ENCODE data around the gene MUC2. TPM values are rescaled to one million over a fixed set of nuclear protein-coding genes. Genes with fewer than 3 reads are reported as not detected.

Gene MUC2
- total and polyA plus RNA-seq, 2 of the 13 experiments (the other 11 are each of a cell fraction or from before 2014, with no cell fraction given), result not detected

DNA sequence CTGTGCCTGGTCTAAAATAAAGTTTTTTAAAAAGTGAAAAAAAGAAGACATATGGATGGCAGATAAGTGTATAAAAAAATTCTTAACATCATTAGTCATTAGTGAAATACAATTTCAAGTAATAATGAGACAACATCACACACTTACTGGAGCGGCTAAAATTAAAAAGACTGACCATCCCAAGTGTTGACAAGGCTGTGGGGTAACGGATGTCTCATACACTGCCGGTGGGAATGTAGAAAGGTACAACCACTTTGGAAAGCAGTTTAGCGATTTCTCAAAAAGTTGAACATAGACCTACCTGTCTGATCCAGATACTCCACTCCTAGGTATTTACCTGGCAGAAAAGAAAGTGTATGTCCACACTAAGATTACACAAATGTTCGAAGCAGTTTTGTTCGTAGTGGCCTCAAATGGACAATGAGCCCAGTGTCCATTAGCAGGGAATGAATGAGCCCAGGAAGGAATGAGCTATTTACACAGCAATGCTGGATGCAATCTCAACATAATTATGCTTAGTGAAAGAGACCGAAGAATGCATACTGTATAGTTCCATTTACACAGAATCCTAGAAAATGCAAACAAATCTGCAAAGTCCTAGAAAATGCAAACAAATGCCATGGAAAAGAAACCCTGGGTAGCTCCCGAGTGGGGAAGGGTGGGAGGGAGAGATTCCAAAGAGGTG lies 6.7 kb upstream of the MUC2 start:
- Histone ChIP-seq H3K4me1 (ENCODE audit: insufficient read depth, low read length) (peaks cover 21% of the 10 kb centered on the region), H2AFZ (ENCODE audit: low read length) (no peak overlapping the region), H3K9me3 (ENCODE audit: low read length) (no peaks in the 10 kb centered on the region), H3K36me3 (replicated peaks in 1 of 2; ENCODE audit: control insufficient read depth in 1 of 2, insufficient read depth in 2 of 2, low read length in 2 of 2) (no peaks in the 10 kb centered on the region), H3K4me2 (ENCODE audit: low read depth, low read length) (no peak overlapping the region), H3K27me3 (ENCODE audit: control insufficient read depth in 1 of 2, insufficient read depth in 2 of 2, low read length in 2 of 2) (peaks cover 7 to 14% of the 10 kb centered on the region in 2 experiments; a peak in 3 of 5 replicates), H4K20me1 (ENCODE audit: insufficient read depth, low read length) (no peaks in the 10 kb centered on the region), H3K27ac (ENCODE audit: extremely low read length, insufficient read depth, low read length) (no peak overlapping the region), H3K79me2 (ENCODE audit: insufficient read depth, low read length) (no peaks in the 10 kb centered on the region), H3K9ac (ENCODE audit: insufficient read depth, low read depth, low read length) (no peak overlapping the region), H3K4me3 (replicated peaks in 1 of 3; ENCODE audit: insufficient read depth in 1 of 3, low read depth in 2 of 3, low read length in 3 of 3) (no peak overlapping the region)
- CTCF ChIA-PET (ENCODE audit: low intra/inter-chr PET ratio, low total read pairs), result no interaction called here
- 16% methylated on average over 8 of the region's 8 CpGs for WGBS (ENCODE audit: low lambda C conversion rate)
- no peak for FAIRE-seq
- intact Hi-C loops (cut with micrococcal nuclease; ENCODE audit: unreplicated experiment), result no loop called here
- peak; percentile 65 for DNase-seq (ENCODE audit: low spot score)
- in situ Hi-C loops (cut with HindIII; ENCODE audit: extremely low pct_ligation_motif_present, low pct_unique_long_range_greater_than_20kb), result no loop called here
- POLR2A ChIA-PET, result no interaction called here
- BruUV-seq (replicated peaks), result no TSS peak
- ATAC-seq, result peak; percentile 69
- TF ChIP-seq, protein P1, sequence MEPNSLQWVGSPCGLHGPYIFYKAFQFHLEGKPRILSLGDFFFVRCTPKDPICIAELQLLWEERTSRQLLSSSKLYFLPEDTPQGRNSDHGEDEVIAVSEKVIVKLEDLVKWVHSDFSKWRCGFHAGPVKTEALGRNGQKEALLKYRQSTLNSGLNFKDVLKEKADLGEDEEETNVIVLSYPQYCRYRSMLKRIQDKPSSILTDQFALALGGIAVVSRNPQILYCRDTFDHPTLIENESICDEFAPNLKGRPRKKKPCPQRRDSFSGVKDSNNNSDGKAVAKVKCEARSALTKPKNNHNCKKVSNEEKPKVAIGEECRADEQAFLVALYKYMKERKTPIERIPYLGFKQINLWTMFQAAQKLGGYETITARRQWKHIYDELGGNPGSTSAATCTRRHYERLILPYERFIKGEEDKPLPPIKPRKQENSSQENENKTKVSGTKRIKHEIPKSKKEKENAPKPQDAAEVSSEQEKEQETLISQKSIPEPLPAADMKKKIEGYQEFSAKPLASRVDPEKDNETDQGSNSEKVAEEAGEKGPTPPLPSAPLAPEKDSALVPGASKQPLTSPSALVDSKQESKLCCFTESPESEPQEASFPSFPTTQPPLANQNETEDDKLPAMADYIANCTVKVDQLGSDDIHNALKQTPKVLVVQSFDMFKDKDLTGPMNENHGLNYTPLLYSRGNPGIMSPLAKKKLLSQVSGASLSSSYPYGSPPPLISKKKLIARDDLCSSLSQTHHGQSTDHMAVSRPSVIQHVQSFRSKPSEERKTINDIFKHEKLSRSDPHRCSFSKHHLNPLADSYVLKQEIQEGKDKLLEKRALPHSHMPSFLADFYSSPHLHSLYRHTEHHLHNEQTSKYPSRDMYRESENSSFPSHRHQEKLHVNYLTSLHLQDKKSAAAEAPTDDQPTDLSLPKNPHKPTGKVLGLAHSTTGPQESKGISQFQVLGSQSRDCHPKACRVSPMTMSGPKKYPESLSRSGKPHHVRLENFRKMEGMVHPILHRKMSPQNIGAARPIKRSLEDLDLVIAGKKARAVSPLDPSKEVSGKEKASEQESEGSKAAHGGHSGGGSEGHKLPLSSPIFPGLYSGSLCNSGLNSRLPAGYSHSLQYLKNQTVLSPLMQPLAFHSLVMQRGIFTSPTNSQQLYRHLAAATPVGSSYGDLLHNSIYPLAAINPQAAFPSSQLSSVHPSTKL (CRISPR knock-in tag; IDR thresholded peaks at IDR 0.05), result peak; percentile 66; the same call in 1 of the 2 replicates
- TF ChIP-seq SOX5 (CRISPR knock-in tag; IDR thresholded peaks at IDR 0.05; ENCODE audit: borderline replicate concordance) (peak; percentile 52; the same call in 1 of the 2 replicates), FOXA3 (CRISPR knock-in tag; IDR thresholded peaks at IDR 0.05) (peak; percentile 79), NR2F6 (IDR thresholded peaks at IDR 0.05) (0 out of 2 replicates have a peak, but pooled peaks have one; percentile 20), NR2F6 (CRISPR knock-in tag; IDR thresholded peaks at IDR 0.05) (no peak), SOX13 (IDR thresholded peaks at IDR 0.05) (no peak), SOX13 (CRISPR knock-in tag; conservative IDR thresholded peaks at IDR 0.05 in 1 of 2, IDR thresholded peaks at IDR 0.05 in 1 of 2) (peak in 1 of 2 experiments; percentile 67; a peak in 1 of 4 replicates), NFATC3 (CRISPR knock-in tag; IDR thresholded peaks at IDR 0.05) (no peak), MATR3 (CRISPR knock-in tag; IDR thresholded peaks at IDR 0.05) (no peak), SOX6 (IDR thresholded peaks at IDR 0.05) (no peak), SOX6 (CRISPR knock-in tag; IDR thresholded peaks at IDR 0.05) (peak; percentile 50), TEAD3 (CRISPR knock-in tag; optimal IDR thresholded peaks at IDR 0.05; ENCODE audit: borderline replicate concordance) (peak; percentile 70), GFI1 (CRISPR knock-in tag; IDR thresholded peaks at IDR 0.05; ENCODE audit: borderline replicate concordance) (peak; percentile 82), HMG20A (CRISPR knock-in tag; IDR thresholded peaks at IDR 0.05; ENCODE audit: borderline replicate concordance) (peak; percentile 85), ZNF7 (CRISPR knock-in tag; IDR thresholded peaks at IDR 0.05) (peak; percentile 99), HMG20B (CRISPR knock-in tag; conservative IDR thresholded peaks at IDR 0.05) (peak; percentile 88)
- TF ChIP-seq, protein P2, sequence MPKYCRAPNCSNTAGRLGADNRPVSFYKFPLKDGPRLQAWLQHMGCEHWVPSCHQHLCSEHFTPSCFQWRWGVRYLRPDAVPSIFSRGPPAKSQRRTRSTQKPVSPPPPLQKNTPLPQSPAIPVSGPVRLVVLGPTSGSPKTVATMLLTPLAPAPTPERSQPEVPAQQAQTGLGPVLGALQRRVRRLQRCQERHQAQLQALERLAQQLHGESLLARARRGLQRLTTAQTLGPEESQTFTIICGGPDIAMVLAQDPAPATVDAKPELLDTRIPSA (CRISPR knock-in tag; IDR thresholded peaks at IDR 0.05; ENCODE audit: borderline replicate concordance), result no peak
- TF ChIP-seq, protein P3, sequence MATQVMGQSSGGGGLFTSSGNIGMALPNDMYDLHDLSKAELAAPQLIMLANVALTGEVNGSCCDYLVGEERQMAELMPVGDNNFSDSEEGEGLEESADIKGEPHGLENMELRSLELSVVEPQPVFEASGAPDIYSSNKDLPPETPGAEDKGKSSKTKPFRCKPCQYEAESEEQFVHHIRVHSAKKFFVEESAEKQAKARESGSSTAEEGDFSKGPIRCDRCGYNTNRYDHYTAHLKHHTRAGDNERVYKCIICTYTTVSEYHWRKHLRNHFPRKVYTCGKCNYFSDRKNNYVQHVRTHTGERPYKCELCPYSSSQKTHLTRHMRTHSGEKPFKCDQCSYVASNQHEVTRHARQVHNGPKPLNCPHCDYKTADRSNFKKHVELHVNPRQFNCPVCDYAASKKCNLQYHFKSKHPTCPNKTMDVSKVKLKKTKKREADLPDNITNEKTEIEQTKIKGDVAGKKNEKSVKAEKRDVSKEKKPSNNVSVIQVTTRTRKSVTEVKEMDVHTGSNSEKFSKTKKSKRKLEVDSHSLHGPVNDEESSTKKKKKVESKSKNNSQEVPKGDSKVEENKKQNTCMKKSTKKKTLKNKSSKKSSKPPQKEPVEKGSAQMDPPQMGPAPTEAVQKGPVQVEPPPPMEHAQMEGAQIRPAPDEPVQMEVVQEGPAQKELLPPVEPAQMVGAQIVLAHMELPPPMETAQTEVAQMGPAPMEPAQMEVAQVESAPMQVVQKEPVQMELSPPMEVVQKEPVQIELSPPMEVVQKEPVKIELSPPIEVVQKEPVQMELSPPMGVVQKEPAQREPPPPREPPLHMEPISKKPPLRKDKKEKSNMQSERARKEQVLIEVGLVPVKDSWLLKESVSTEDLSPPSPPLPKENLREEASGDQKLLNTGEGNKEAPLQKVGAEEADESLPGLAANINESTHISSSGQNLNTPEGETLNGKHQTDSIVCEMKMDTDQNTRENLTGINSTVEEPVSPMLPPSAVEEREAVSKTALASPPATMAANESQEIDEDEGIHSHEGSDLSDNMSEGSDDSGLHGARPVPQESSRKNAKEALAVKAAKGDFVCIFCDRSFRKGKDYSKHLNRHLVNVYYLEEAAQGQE (IDR thresholded peaks at IDR 0.05; ENCODE audit: borderline replicate concordance in 1 of 2, low read depth in 1 of 2, low read length in 2 of 2), result peak in 1 of 2 experiments; percentile 48; a peak in 1 of 4 replicates

Data from HepG2 (cell line).